BJ (cell line): Measurements from ENCODE around the gene CTNND1. TPM values are rescaled to one million over a fixed set of nuclear protein-coding genes. Genes with fewer than 3 reads are reported as not detected.

Source experiments
- CTCF ChIA-PET: fragments of 350-600 bp; formaldehyde crosslinking; extraction: SDS; loops from one replicate; lab custom pipeline; 2021; ENCODE audit warnings: antibody characterized with exemption, inconsistent platforms; lab: Yijun Ruan, JAX
- POLR2A ChIA-PET: fragments of 300-600 bp; sonication (Branson Sonifier 250); formaldehyde crosslinking; extraction: SDS; loops from one replicate; lab custom pipeline; 2021; ENCODE audit warnings: antibody characterized with exemption; lab: Charles Lee
- DNase-seq: peaks from one replicate; pipeline ENCODE4 v3.0.0-alpha.2; 2011; ENCODE audit warnings: low read depth
- H3K27me3 ChIP-seq: 2 replicates; pipeline ENCODE4 v1.6.0; 2011; ENCODE audit warnings: low read length; ENCODE audit not compliant: control insufficient read depth, insufficient read depth
- H3K36me3 ChIP-seq: 2 replicates; pipeline ENCODE4 v1.5.1; 2011; ENCODE audit warnings: low read length; ENCODE audit not compliant: control insufficient read depth, insufficient read depth
- H3K4me3 ChIP-seq: 2 replicates; pipeline ENCODE4 v1.5.1; 2011; ENCODE audit warnings: low read depth, mild to moderate bottlenecking, control low read depth, low read length
- CTCF ChIP-seq: IDR thresholded peaks from 2 replicates; pipeline ENCODE4 v1.5.1; 2011; ENCODE audit warnings: low read depth, mild to moderate bottlenecking, control low read depth, inconsistent platforms, low read length, moderate library complexity; ENCODE audit not compliant: insufficient read depth
- polyA plus RNA-seq: library from polyadenylated mRNA; depleted of rRNA; stranded (reverse); fragments of >200 nt; gene quantifications from 2 replicates; pipeline ENCODE4 v1.2.3, GENCODE V29; 2011; rRNA removed
- small RNA-seq: library from RNA; depleted of rRNA; stranded (forward); fragments of <200 nt; gene quantifications from one replicate; pipeline ENCODE3, GENCODE V24; 2012; ENCODE audit warnings: low replicate concordance, low read depth; ENCODE audit not compliant: insufficient read length

The CTNND1 gene
- polyA plus RNA-seq, 1 experiment = 286 TPM

GRCh38 chr11:57842873-57843272 is 81.3 kb downstream of the CTNND1 start:
- POLR2A ChIA-PET = no interaction called here
- DNase-seq = no peak
- H3K36me3 ChIP-seq = no peaks in the 10 kb centered on the region
- no peak for TF ChIP-seq CTCF
- no peak overlapping the region for H3K4me3 ChIP-seq
- H3K27me3 ChIP-seq = no peaks in the 10 kb centered on the region
- CTCF ChIA-PET = no interaction called here

- DNase-seq = no peak
- TF ChIP-seq CTCF = no peak
- Histone ChIP-seq H3K4me3 (no peak overlapping the region), H3K27me3 (no peaks in the 10 kb centered on the region), H3K36me3 (no peaks in the 10 kb centered on the region)
- POLR2A ChIA-PET = no interaction called here
- CTCF ChIA-PET = no interaction called here
These were observed 106.4 kb downstream of the CTNND1 start for GRCh38 chr11:57867966-57868365.

- no peak overlapping the region for H3K4me3 ChIP-seq
- POLR2A ChIA-PET = no interaction called here
- CTCF ChIA-PET = no interaction called here
- no peak for DNase-seq
- no peak for TF ChIP-seq CTCF
- H3K27me3 ChIP-seq = no peaks in the 10 kb centered on the region
- no peaks in the 10 kb centered on the region for H3K36me3 ChIP-seq
These were observed 106.9 kb downstream of the CTNND1 start for GRCh38 chr11:57868491-57868890.

Small RNA genes lying within 50 kb of the gene (small RNA-seq; reads per million reads assigned to genes)
- gene AP001931.1 (not detected), gene TMX2-CTNND1 (not detected)

Other genes with a start within 250 kb of the CTNND1 start
- 11.8 and 23.4 TPM in 2 replicates for gene SLC43A1, start 246.1 kb upstream of the CTNND1 start, polyA plus RNA-seq
- 90.5 and 91.7 TPM in 2 replicates for gene TIMM10, start 231.0 kb upstream of the CTNND1 start, polyA plus RNA-seq
- not detected in 2 replicates for gene SMTNL1, start 224.2 kb upstream of the CTNND1 start, polyA plus RNA-seq
- 57.3 and 67.0 TPM in 2 replicates for gene UBE2L6, start 194.1 kb upstream of the CTNND1 start, polyA plus RNA-seq
- 92.4 and 119 TPM in 2 replicates for gene SERPING1, start 164.1 kb upstream of the CTNND1 start, polyA plus RNA-seq
- 0.26 TPM in 2 replicates for gene YPEL4, start 111.9 kb upstream of the CTNND1 start, polyA plus RNA-seq
- 19.0 and 19.6 TPM in 2 replicates for gene CLP1, start 104.0 kb upstream of the CTNND1 start, polyA plus RNA-seq
- 61.4 and 76.7 TPM in 2 replicates for gene ZDHHC5, start 93.7 kb upstream of the CTNND1 start, polyA plus RNA-seq
- gene MED19, start 49.6 kb upstream of the CTNND1 start, polyA plus RNA-seq = 25.9 and 28.4 TPM in 2 replicates
- 96.7 and 116 TPM in 2 replicates for gene TMX2, start 49.2 kb upstream of the CTNND1 start, polyA plus RNA-seq
- 50.7 and 68.3 TPM in 2 replicates for gene SELENOH, start 20.3 kb upstream of the CTNND1 start, polyA plus RNA-seq
- gene BTBD18, start 10.0 kb upstream of the CTNND1 start, polyA plus RNA-seq = not detected in 2 replicates